Measurements from ENCODE around the gene SRRD.

SRRD gene

GRCh38 chr22:26487996-26488395, 4.3 kb downstream of the SRRD start:
- no peak for DNase-seq (ENCODE audit: low read depth)
- TF ChIP-seq CTCF (IDR thresholded peaks at IDR 0.05; ENCODE audit: insufficient read depth, low read depth, low read length, missing control alignments) = no peak
- no peak overlapping the region for H3K4me3 ChIP-seq (ENCODE audit: low read depth, low read length)

- no peak overlapping the region for H3K4me3 ChIP-seq (ENCODE audit: low read depth, low read length)
- no peak for TF ChIP-seq CTCF (IDR thresholded peaks at IDR 0.05; ENCODE audit: insufficient read depth, low read depth, low read length, missing control alignments)
- no peak for DNase-seq (ENCODE audit: low read depth)
These were observed 5.9 kb downstream of the SRRD start for GRCh38 chr22:26489447-26490036.

GRCh38 chr22:26492220-26492619, 8.5 kb downstream of the SRRD start:
- no peak overlapping the region for H3K4me3 ChIP-seq (ENCODE audit: low read depth, low read length)
- no peak for TF ChIP-seq CTCF (IDR thresholded peaks at IDR 0.05; ENCODE audit: insufficient read depth, low read depth, low read length, missing control alignments)

GRCh38 chr22:26494506-26494905, 10.8 kb downstream of the SRRD start:
- H3K4me3 ChIP-seq (ENCODE audit: low read depth, low read length) = no peak overlapping the region
- DNase-seq (ENCODE audit: low read depth) = no peak
- no peak for TF ChIP-seq CTCF (IDR thresholded peaks at IDR 0.05; ENCODE audit: insufficient read depth, low read depth, low read length, missing control alignments)

More at GRCh38 chr22:26492220-26492619, 8.5 kb downstream of the SRRD start:
- no peak for DNase-seq (ENCODE audit: low read depth)

- TF ChIP-seq CTCF (IDR thresholded peaks at IDR 0.05; ENCODE audit: insufficient read depth, low read depth, low read length, missing control alignments) = no peak
- DNase-seq (ENCODE audit: low read depth) = no peak
- H3K4me3 ChIP-seq (ENCODE audit: low read depth, low read length) = no peak overlapping the region
These were observed 12.8 kb downstream of the SRRD start for GRCh38 chr22:26496456-26496855.

- TF ChIP-seq CTCF (IDR thresholded peaks at IDR 0.05; ENCODE audit: insufficient read depth, low read depth, low read length, missing control alignments) = no peak
- no peak for DNase-seq (ENCODE audit: low read depth)
- no peak overlapping the region for H3K4me3 ChIP-seq (ENCODE audit: low read depth, low read length)
These were observed 15.6 kb downstream of the SRRD start for GRCh38 chr22:26499188-26499703.

GRCh38 chr22:26501996-26502395, 18.3 kb downstream of the SRRD start:
- no peak for DNase-seq (ENCODE audit: low read depth)
- TF ChIP-seq CTCF (IDR thresholded peaks at IDR 0.05; ENCODE audit: insufficient read depth, low read depth, low read length, missing control alignments) = no peak
- H3K4me3 ChIP-seq (ENCODE audit: low read depth, low read length) = no peak overlapping the region

Data from GM12865 (cell line).